Neural progenitor cell (in vitro differentiated cells): ENCODE measurements around the gene COMMD10. TPM values are rescaled to one million over a fixed set of nuclear protein-coding genes. Genes with fewer than 3 reads are reported as not detected.

Experiments used
- DNase-seq: peaks from one replicate; pipeline ENCODE4 v3.0.0-alpha.2; 2016; ENCODE audit warnings: low spot score
- H2AFZ ChIP-seq: fragments of 200-600 bp; sonication (generic); replicated peaks from 2 replicates; pipeline ENCODE4 v1.6.1; 2016; ENCODE audit warnings: antibody characterized with exemption
- H3F3A ChIP-seq: fragments of 200-600 bp; sonication (generic); 2 replicates; pipeline ENCODE4 v1.6.1; 2016; ENCODE audit warnings: antibody characterized with exemption, low read depth
- H3K27ac ChIP-seq: fragments of 200-600 bp; sonication (generic); 2 replicates; pipeline ENCODE4 v1.5.1; 2016; ENCODE audit warnings: mild to moderate bottlenecking
- H3K27me3 ChIP-seq: fragments of 200-600 bp; sonication (generic); 2 replicates; pipeline ENCODE4 v1.6.1; 2016; ENCODE audit warnings: mild to moderate bottlenecking, moderate library complexity
- H3K36me3 ChIP-seq: fragments of 200-600 bp; sonication (generic); 2 replicates; pipeline ENCODE4 v1.5.1; 2016
- H3K4me1 ChIP-seq: fragments of 200-600 bp; sonication (generic); 2 replicates; pipeline ENCODE4 v1.6.1; 2016; ENCODE audit warnings: mixed run types
- H3K4me2 ChIP-seq: fragments of 200-600 bp; sonication (generic); 2 replicates; pipeline ENCODE4 v1.6.1; 2016
- H3K4me3 ChIP-seq: fragments of 200-600 bp; sonication (generic); 2 replicates; pipeline ENCODE4 v1.5.1; 2016
- H3K79me2 ChIP-seq: fragments of 200-600 bp; sonication (generic); 2 replicates; pipeline ENCODE4 v1.6.1; 2016; ENCODE audit warnings: low read depth
- H3K9ac ChIP-seq: fragments of 200-600 bp; sonication (generic); 2 replicates; pipeline ENCODE4 v1.6.1; 2016
- H3K9me3 ChIP-seq: fragments of 200-600 bp; sonication (generic); 2 replicates; pipeline ENCODE4 v1.5.1; 2016; ENCODE audit warnings: low read depth
- H4K20me1 ChIP-seq: fragments of 200-600 bp; sonication (generic); 2 replicates; pipeline ENCODE4 v1.6.1; 2016; ENCODE audit warnings: low read depth
- H3K27ac Mint-ChIP-seq: 3 replicates; pipeline ENCODE4 v1.8.0; 2021; ENCODE audit warnings: mixed read lengths
- H3K27me3 Mint-ChIP-seq: 2 replicates; pipeline ENCODE4 v1.8.0; 2022; ENCODE audit warnings: low read depth, mild to moderate bottlenecking, inconsistent platforms, moderate library complexity, mixed read lengths; ENCODE audit not compliant: insufficient read depth
- H3K36me3 Mint-ChIP-seq: 3 replicates; pipeline ENCODE4 v1.8.0; 2021; ENCODE audit warnings: mixed read lengths
- H3K4me1 Mint-ChIP-seq: 3 replicates; pipeline ENCODE4 v1.8.0; 2021; ENCODE audit warnings: mixed read lengths
- H3K4me3 Mint-ChIP-seq: 3 replicates; pipeline ENCODE4 v1.8.0; 2021; ENCODE audit warnings: mild to moderate bottlenecking, moderate library complexity, mixed read lengths
- H3K9me3 Mint-ChIP-seq: 3 replicates; pipeline ENCODE4 v1.8.0; 2020; ENCODE audit warnings: mixed read lengths
- CTCF ChIP-seq: fragments of 200-600 bp; sonication (generic); IDR thresholded peaks from 2 replicates; pipeline ENCODE4 v1.5.1; 2017; ENCODE audit warnings: antibody characterized with exemption, mild to moderate bottlenecking
- EZH2 ChIP-seq: fragments of 200-600 bp; sonication (generic); IDR thresholded peaks from 2 replicates; pipeline ENCODE4 v1.6.1; 2017; ENCODE audit warnings: antibody characterized with exemption, mild to moderate bottlenecking, moderate library complexity
- EZH2phosphoT487 ChIP-seq: fragments of 200-600 bp; sonication (generic); IDR thresholded peaks from 2 replicates; pipeline ENCODE4 v1.6.1; 2017; ENCODE audit warnings: antibody characterized with exemption
- total RNA-seq: library from RNA; depleted of rRNA; stranded (reverse); fragments of >200 nt; gene quantifications from 2 replicates; pipeline ENCODE4 v1.2.3, GENCODE V29; 2015; ENCODE audit warnings: low replicate concordance

Gene COMMD10
- total RNA-seq, 1 donor from 2014 or later = 77.0 TPM

- no peaks in the 10 kb centered on the region for H3K27me3 ChIP-seq
- no peaks in the 10 kb centered on the region for H3K79me2 ChIP-seq
- peaks cover 24% of the 10 kb centered on the region for H3K9me3 Mint-ChIP-seq
Measured at GRCh38 chr5:116306846-116307245, 222.0 kb downstream of the COMMD10 start.

GRCh38 chr5:116308391-116308790, 223.6 kb downstream of the COMMD10 start:
- H3K27me3 Mint-ChIP-seq = no peaks in the 10 kb centered on the region
- Histone ChIP-seq H3K4me1 (no peaks in the 10 kb centered on the region), H3K36me3 (peaks cover 9% of the 10 kb centered on the region), H3K79me2 (no peaks in the 10 kb centered on the region), H2AFZ (no peak overlapping the region), H3K9me3 (peaks cover 7% of the 10 kb centered on the region), H3F3A (no peaks in the 10 kb centered on the region), H3K4me3 (no peak overlapping the region), H3K4me2 (no peak overlapping the region), H3K27me3 (no peaks in the 10 kb centered on the region), H4K20me1 (no peaks in the 10 kb centered on the region), H3K9ac (no peak overlapping the region), H3K27ac (no peak overlapping the region)
- no peak for DNase-seq
- H3K9me3 Mint-ChIP-seq = peaks cover 27% of the 10 kb centered on the region
- H3K36me3 Mint-ChIP-seq = peaks cover 38% of the 10 kb centered on the region
- TF ChIP-seq CTCF = no peak
- TF ChIP-seq EZH2 = no peak
- no peak for TF ChIP-seq EZH2phosphoT487
- no peak overlapping the region for H3K27ac Mint-ChIP-seq
- no peaks in the 10 kb centered on the region for H3K4me1 Mint-ChIP-seq
- H3K4me3 Mint-ChIP-seq = no peak overlapping the region

More at GRCh38 chr5:116306846-116307245, 222.0 kb downstream of the COMMD10 start:
- Histone ChIP-seq H3K27ac (no peak overlapping the region), H3K4me1 (no peaks in the 10 kb centered on the region), H4K20me1 (no peaks in the 10 kb centered on the region), H3K9ac (no peak overlapping the region), H2AFZ (no peak overlapping the region), H3K36me3 (peaks cover 9% of the 10 kb centered on the region), H3K4me3 (no peak overlapping the region), H3K4me2 (no peak overlapping the region), H3F3A (no peaks in the 10 kb centered on the region), H3K9me3 (peaks cover 7% of the 10 kb centered on the region)
- peaks cover 40% of the 10 kb centered on the region for H3K36me3 Mint-ChIP-seq
- no peak overlapping the region for H3K27ac Mint-ChIP-seq
- no peak for TF ChIP-seq CTCF
- no peak for TF ChIP-seq EZH2
- no peak for TF ChIP-seq EZH2phosphoT487
- no peak for DNase-seq
- H3K27me3 Mint-ChIP-seq = no peaks in the 10 kb centered on the region
- H3K4me3 Mint-ChIP-seq = no peak overlapping the region
- no peaks in the 10 kb centered on the region for H3K4me1 Mint-ChIP-seq

GRCh38 chr5:116313366-116313765, 228.5 kb downstream of the COMMD10 start:
- Histone ChIP-seq H4K20me1 (no peaks in the 10 kb centered on the region), H3K36me3 (peaks cover 9% of the 10 kb centered on the region), H3F3A (no peaks in the 10 kb centered on the region), H3K4me3 (no peak overlapping the region), H3K9me3 (peaks cover 4% of the 10 kb centered on the region), H2AFZ (no peak overlapping the region), H3K9ac (no peak overlapping the region), H3K27me3 (no peaks in the 10 kb centered on the region), H3K4me2 (no peak overlapping the region), H3K4me1 (no peaks in the 10 kb centered on the region), H3K79me2 (no peaks in the 10 kb centered on the region), H3K27ac (no peak overlapping the region)
- no peaks in the 10 kb centered on the region for H3K4me1 Mint-ChIP-seq
- DNase-seq = no peak
- H3K27ac Mint-ChIP-seq = no peak overlapping the region
- H3K36me3 Mint-ChIP-seq = peaks cover 17% of the 10 kb centered on the region
- peaks cover 19% of the 10 kb centered on the region for H3K9me3 Mint-ChIP-seq
- no peak for TF ChIP-seq EZH2
- no peak for TF ChIP-seq EZH2phosphoT487
- TF ChIP-seq CTCF = no peak
- no peaks in the 10 kb centered on the region for H3K27me3 Mint-ChIP-seq
- H3K4me3 Mint-ChIP-seq = no peak overlapping the region
